Breast epithelium (tissue), 3 donors: ENCODE results near the gene CHRDL1.

ENCODE experiments used
- POLR2A ChIP-seq: fragments of 450-650 bp; IDR thresholded peaks from one replicate; pipeline ENCODE4 v1.6.1; 2016; ENCODE audit warnings: antibody characterized with exemption, mild to moderate bottlenecking, moderate library complexity
- POLR2AphosphoS5 ChIP-seq, 3 donors: sonication (generic); formaldehyde crosslinking; IDR thresholded peaks; one replicate each; pipeline ENCODE4 v1.6.1; 2017; ENCODE audit warnings: antibody characterized with exemption in 3 of 3
- TF ChIP-seq, protein P1 (sequence below), 3 donors: fragments of 450-650 bp; IDR thresholded peaks; one replicate each; pipeline ENCODE4 v1.5.1; 2016 to 2017; ENCODE audit warnings: antibody characterized with exemption in 3 of 3, mild to moderate bottlenecking in 3 of 3, moderate library complexity in 3 of 3

- TF ChIP-seq POLR2A = no peak
- TF ChIP-seq, protein P1, sequence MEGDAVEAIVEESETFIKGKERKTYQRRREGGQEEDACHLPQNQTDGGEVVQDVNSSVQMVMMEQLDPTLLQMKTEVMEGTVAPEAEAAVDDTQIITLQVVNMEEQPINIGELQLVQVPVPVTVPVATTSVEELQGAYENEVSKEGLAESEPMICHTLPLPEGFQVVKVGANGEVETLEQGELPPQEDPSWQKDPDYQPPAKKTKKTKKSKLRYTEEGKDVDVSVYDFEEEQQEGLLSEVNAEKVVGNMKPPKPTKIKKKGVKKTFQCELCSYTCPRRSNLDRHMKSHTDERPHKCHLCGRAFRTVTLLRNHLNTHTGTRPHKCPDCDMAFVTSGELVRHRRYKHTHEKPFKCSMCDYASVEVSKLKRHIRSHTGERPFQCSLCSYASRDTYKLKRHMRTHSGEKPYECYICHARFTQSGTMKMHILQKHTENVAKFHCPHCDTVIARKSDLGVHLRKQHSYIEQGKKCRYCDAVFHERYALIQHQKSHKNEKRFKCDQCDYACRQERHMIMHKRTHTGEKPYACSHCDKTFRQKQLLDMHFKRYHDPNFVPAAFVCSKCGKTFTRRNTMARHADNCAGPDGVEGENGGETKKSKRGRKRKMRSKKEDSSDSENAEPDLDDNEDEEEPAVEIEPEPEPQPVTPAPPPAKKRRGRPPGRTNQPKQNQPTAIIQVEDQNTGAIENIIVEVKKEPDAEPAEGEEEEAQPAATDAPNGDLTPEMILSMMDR (IDR thresholded peaks at IDR 0.05) = no peak
- no peak for TF ChIP-seq POLR2AphosphoS5 (IDR thresholded peaks at IDR 0.05)
These were observed 111.0 kb downstream of the CHRDL1 start for GRCh38 chrX:110684653-110685052.
